ENCODE results near the gene CHRNE.

CHRNE gene

GRCh38 chr17:4903051-4903818, at the start of gene CHRNE:
TSS of gene CHRNE (minus strand) at chr17:4903098. CDS start at chr17:4903063, 35 bp downstream.
- DNase-seq = peak; percentile 82 to 84

- no peak for DNase-seq
These were observed 48.6 kb upstream of the CHRNE start for GRCh38 chr17:4951486-4951885.

- DNase-seq = no peak
These were observed 47.9 kb upstream of the CHRNE start, which contains the start of gene ENO3 for GRCh38 chr17:4950746-4951204. TSS of gene ENO3 (plus strand) at chr17:4951119. CDS start at chr17:4951830, 711 bp downstream.

DNA sequence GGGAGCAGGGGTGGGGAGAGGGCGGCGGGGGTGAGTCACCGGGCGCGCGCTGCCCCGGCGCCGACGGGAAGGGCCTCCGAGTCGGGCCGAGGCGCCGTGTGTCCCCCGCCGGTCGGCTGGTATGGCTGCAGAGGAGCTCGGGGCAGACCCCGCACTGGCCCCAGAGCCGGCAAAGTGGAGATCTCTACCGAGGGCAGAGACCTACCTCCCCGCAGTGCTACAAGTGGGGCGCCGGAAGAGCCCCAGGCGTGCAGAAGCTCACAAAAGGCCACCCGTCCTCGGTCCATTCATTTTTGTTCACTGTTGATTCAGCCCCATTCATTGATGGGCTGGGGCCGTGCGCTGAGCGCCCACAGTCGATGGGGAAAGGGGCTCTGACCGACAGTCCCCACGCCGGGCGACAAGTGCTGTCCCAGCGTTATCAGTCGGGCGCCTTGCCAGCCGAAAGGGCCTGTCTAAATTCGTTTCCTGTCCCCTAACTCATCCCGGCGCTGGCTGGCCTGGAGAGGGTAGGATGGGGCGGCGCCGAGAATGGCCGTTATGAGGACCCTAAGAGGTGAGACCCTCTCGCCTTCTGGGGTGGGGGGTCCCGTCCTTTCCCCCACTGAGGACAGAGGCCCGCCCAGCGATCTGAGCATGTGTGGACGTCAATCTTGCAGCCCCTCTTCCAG, 47.3 kb upstream of the CHRNE start:
- DNase-seq = peak in 1 of 2 donors; percentile 17

GRCh38 chr17:4949321-4950074, 46.6 kb upstream of the CHRNE start:
- peak; percentile 85 to 86 for DNase-seq

- DNase-seq = peak; percentile 78 to 83
These were observed 46.0 kb upstream of the CHRNE start for GRCh38 chr17:4948931-4949320.

DNA sequence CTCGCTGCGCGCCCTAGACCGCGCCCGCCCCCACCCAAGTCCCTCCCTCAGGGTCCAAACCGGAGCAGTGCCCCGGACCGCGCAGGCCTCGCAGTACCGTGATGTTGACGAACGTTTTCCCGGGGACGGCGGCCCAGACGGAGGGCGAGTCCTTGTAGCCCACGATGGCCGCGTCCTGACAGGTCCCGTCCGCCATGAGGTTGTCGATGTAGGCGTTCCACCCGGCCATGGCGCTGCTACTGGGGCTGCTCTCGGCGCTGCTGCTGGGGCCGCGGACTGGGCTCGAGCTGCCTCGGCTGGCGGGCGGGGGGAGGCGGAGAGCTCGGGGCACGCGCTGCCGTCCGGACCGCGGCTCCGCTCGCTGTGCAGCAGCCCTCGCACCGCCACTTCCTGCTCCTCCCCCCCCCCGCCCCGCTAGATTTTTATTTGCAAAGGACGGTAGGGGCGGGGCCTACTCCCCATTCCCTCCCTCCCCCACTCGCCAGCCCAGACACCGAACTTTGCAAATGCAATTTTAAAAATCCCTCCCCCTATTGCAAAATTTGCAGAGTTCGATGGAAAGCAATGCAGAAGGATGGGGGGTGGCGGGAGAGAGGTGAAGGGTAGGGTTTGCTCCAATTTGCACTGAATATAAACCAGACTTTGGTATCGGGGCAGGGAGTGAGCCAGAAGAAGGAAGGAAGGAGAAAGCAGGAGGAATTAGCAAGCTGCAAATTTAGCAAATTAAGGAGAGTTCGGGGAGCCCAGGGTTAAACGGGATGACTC, 45.5 kb upstream of the CHRNE start, which contains the start of gene PFN1:
Gene PFN1, minus strand, starts transcription at position 365 of the 765 bp plus-strand sequence. Its CDS starts 136 bp downstream, at position 229.
- DNase-seq = peak; percentile 92 to 93

- peak; percentile 62 to 74 for DNase-seq
These were observed 44.7 kb upstream of the CHRNE start for GRCh38 chr17:4947411-4948165.

DNA sequence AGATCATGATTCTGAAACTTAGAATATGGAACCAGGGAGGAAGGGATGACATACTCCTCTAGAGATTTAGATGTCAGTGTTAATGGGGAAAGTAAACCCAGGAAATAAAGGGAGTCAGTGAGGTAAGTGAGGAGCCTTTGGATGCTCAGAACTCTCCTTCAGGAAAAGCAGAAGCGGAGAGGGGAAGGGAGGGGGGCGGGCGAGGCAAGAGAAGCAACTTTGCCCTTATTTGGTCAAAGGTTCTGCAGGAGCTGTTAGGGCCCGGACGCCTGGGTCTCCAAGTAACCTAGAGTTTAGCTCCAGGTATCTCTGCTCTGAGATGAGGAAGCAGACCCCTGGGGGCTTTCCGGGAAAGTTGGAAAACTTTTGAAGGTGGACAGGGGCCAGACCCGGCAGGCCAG, 44.1 kb upstream of the CHRNE start:
- no peak for DNase-seq

GRCh38 chr17:4946312-4946976, 43.5 kb upstream of the CHRNE start:
- DNase-seq = no peak

- no peak for DNase-seq
These were observed 43.0 kb upstream of the CHRNE start for GRCh38 chr17:4945944-4946280.

GRCh38 chr17:4945176-4945943, 42.5 kb upstream of the CHRNE start:
- DNase-seq = peak; percentile 75 to 80

GRCh38 chr17:4944554-4945175, 41.8 kb upstream of the CHRNE start:
- peak in 1 of 2 donors; percentile 28 for DNase-seq

DNA sequence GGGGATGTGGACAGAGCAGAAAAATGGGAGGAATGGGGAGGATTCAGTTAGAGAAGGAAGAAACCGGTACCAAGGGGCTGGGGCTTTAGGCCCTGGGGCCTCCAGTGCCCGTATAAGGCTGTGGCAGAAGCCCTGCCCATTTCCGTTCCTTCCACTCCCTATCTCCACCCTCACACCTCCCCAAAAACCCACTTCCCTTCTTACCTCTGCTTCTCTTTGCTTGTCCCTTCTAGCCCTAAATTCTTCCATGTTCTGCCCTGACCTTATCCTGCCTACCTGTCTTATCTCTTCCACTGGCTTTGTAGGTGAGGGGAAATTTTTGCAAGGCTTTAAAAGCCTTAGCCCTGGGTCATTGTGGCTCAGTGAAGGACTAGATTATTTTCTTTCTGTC, 41.3 kb upstream of the CHRNE start:
- DNase-seq = peak; percentile 49 to 66

- no peak for DNase-seq
These were observed 40.0 kb upstream of the CHRNE start for GRCh38 chr17:4942760-4943508.

DNA sequence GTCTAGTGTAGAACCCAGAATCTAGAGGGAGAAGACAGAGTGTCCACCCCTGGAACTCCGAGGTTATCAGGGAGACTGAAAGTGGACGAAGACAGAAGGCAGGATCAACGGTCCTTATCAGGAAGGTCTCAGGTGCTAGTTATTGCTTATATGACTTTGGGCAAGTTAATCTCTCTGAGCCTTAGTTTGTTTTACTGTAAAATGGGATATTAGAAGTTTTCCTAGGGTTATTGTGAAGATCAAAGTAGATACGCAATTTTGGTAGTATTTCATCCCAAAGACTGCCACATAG, 38.4 kb upstream of the CHRNE start:
- DNase-seq = no peak

GRCh38 chr17:4940555-4941318, 37.8 kb upstream of the CHRNE start:
- DNase-seq = peak; percentile 28 to 40

DNA sequence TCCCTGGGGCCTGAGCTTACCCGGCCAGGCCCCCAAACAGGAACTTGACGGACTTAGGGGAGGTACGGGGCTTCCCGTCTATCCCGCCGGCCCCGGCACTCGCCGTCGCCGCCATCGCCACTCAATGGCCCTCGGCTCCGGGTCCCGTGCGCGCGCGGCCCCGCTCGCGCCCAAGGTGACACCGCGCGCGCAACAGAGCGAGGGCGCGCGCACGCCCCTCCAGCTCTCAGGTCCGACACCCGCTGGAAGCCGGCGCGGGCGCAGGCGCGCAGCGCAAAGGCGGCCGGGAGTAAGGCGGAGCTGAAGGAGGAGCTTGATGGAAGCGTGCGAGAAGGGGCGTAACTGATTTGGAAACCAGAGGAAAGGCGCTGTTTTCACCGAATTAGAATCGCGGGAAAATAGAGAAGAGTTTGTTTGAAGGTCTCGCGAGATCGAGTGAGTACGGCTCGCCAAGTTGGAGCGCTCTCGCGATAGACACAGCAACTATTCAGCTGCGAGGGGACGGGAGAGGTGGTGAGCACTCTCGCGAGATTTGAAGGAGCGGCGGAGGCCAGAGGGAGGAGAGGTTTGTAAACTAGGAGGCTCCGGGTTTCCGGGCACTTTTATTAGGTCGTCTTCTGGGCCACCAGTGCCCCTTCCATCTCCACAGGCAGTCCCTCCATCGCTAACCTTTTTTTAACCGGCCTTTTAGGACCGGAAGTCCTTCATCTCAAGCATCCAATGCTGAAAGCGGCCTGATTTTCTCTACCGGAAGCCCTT, 37.1 kb upstream of the CHRNE start, which contains the start of the genes RNF167 and SLC25A11:
Gene RNF167, plus strand, starts transcription at position 473 of the 759 bp plus-strand sequence. CDS start 642 bp downstream, outside the sequence.
Gene SLC25A11, minus strand, starts transcription at position 251 of the 759 bp plus-strand sequence. Its CDS starts 136 bp downstream, at position 115.
- peak; percentile 98 to 99 for DNase-seq
